ENCODE results near the gene C10orf53.

- TF ChIP-seq POLR2A (IDR thresholded peaks at IDR 0.05; ENCODE audit: low read depth, low read length) (no peak), SPI1 (IDR thresholded peaks at IDR 0.05; ENCODE audit: low read depth, low read length) (no peak)
Observed at GRCh38 chr10:49696311-49696710, 16.9 kb downstream of the C10orf53 start.
